Measurements from ENCODE around the gene BET1.

DNA sequence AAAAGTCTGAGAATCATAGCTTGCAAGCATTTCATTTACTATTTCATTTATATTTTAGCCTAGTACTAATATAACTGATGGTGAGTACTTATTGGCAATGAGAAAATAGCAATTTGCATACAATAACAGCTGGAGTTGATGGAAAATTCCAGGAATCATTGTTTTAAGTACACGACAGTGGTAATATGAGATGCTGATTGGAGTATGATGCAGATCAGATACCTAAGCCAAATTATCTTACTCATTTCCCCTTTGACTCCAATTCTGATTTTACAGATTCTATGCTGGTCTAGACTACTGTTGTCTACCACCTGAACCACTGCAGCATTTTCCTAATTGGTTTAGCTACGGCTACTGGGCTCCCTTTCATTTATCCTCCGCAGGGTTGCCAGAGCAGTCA, 45.9 kb downstream of the BET1 start:
- TF ChIP-seq SIN3B (IDR thresholded peaks at IDR 0.05; ENCODE audit: low read depth) (no peak), KLF1 (tag; IDR thresholded peaks at IDR 0.05) (no peak), FOXK2 (conservative IDR thresholded peaks at IDR 0.05 in 1 of 2, IDR thresholded peaks at IDR 0.05 in 1 of 2; ENCODE audit: low read depth in 2 of 2) (no peak), ZNF143 (CRISPR knock-in tag; IDR thresholded peaks at IDR 0.05) (no peak), EZH2 (IDR thresholded peaks at IDR 0.05; ENCODE audit: borderline replicate concordance, low read depth, low read length) (no peak), POLR2AphosphoS2 (IDR thresholded peaks at IDR 0.05; ENCODE audit: low read length) (no peak), CTBP1 (IDR thresholded peaks at IDR 0.05; ENCODE audit: borderline replicate concordance) (no peak), CREB1 (IDR thresholded peaks at IDR 0.05) (no peak), CREB1 (CRISPR knock-in tag; IDR thresholded peaks at IDR 0.05) (no peak), SAFB (IDR thresholded peaks at IDR 0.05; ENCODE audit: borderline replicate concordance, low read depth, low read length) (no peak), POLR2A (conservative IDR thresholded peaks at IDR 0.05) (no peak), CEBPB (tag; IDR thresholded peaks at IDR 0.05) (no peak), ZZZ3 (IDR thresholded peaks at IDR 0.05) (no peak)
- TF ChIP-seq, protein P1, sequence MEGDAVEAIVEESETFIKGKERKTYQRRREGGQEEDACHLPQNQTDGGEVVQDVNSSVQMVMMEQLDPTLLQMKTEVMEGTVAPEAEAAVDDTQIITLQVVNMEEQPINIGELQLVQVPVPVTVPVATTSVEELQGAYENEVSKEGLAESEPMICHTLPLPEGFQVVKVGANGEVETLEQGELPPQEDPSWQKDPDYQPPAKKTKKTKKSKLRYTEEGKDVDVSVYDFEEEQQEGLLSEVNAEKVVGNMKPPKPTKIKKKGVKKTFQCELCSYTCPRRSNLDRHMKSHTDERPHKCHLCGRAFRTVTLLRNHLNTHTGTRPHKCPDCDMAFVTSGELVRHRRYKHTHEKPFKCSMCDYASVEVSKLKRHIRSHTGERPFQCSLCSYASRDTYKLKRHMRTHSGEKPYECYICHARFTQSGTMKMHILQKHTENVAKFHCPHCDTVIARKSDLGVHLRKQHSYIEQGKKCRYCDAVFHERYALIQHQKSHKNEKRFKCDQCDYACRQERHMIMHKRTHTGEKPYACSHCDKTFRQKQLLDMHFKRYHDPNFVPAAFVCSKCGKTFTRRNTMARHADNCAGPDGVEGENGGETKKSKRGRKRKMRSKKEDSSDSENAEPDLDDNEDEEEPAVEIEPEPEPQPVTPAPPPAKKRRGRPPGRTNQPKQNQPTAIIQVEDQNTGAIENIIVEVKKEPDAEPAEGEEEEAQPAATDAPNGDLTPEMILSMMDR (IDR thresholded peaks at IDR 0.05 in 2 of 3, conservative IDR thresholded peaks at IDR 0.05 in 1 of 3; ENCODE audit: insufficient read depth in 2 of 3, low read depth in 1 of 3, low read length in 3 of 3): no peak
- TF ChIP-seq, protein P2, sequence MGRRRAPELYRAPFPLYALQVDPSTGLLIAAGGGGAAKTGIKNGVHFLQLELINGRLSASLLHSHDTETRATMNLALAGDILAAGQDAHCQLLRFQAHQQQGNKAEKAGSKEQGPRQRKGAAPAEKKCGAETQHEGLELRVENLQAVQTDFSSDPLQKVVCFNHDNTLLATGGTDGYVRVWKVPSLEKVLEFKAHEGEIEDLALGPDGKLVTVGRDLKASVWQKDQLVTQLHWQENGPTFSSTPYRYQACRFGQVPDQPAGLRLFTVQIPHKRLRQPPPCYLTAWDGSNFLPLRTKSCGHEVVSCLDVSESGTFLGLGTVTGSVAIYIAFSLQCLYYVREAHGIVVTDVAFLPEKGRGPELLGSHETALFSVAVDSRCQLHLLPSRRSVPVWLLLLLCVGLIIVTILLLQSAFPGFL (CRISPR knock-in tag; IDR thresholded peaks at IDR 0.05): no peak
